NOMO-1 treated with dmso at 0.1 percent for 144 hours (cell line): Measurements from ENCODE around the gene DCAF17.
"Not testable (repeated sequence)": the region's sequence is repeated elsewhere in the genome, so short reads cannot be mapped to it uniquely, and the experiment has no call there.

Source experiments
- DNase-seq: peaks from one replicate; lab custom pipeline; 2025; ENCODE audit not compliant: unreplicated experiment; lab: John Stamatoyannopoulos, UW

DCAF17 gene

GRCh38 chr2:171452773-171453172 lies 18.7 kb downstream of the DCAF17 start:
- no peak for DNase-seq

GRCh38 chr2:171459498-171459897 lies 25.5 kb downstream of the DCAF17 start:
- DNase-seq, result no peak

GRCh38 chr2:171460537-171460936 lies 26.5 kb downstream of the DCAF17 start:
- no peak for DNase-seq

GRCh38 chr2:171469176-171469575 lies 35.1 kb downstream of the DCAF17 start:
- DNase-seq, result no peak

GRCh38 chr2:171470129-171470528 lies 36.1 kb downstream of the DCAF17 start:
- DNase-seq, result no peak

GRCh38 chr2:171475979-171476378 lies 42.0 kb downstream of the DCAF17 start:
- DNase-seq, result no peak

GRCh38 chr2:171478345-171478744 lies 44.3 kb downstream of the DCAF17 start:
- DNase-seq, result no peak

- no peak for DNase-seq
These were observed 45.3 kb downstream of the DCAF17 start for GRCh38 chr2:171479154-171479814.

- DNase-seq, result no peak
These were observed 46.9 kb downstream of the DCAF17 start for GRCh38 chr2:171480908-171481307.

GRCh38 chr2:171482308-171482707 lies 48.3 kb downstream of the DCAF17 start:
- no peak for DNase-seq

- DNase-seq, result no peak
These were observed 48.9 kb downstream of the DCAF17 start for GRCh38 chr2:171482877-171483276.

GRCh38 chr2:171483793-171484192 lies 49.8 kb downstream of the DCAF17 start:
- DNase-seq, result no peak

- DNase-seq, result no peak
These were observed 51.1 kb downstream of the DCAF17 start for GRCh38 chr2:171485116-171485515.

GRCh38 chr2:171487201-171487600 lies 53.2 kb downstream of the DCAF17 start:
- DNase-seq, result no peak

- DNase-seq, result no peak
These were observed 53.8 kb downstream of the DCAF17 start for GRCh38 chr2:171487803-171488259.

GRCh38 chr2:171490577-171490976 lies 56.6 kb downstream of the DCAF17 start:
- no peak for DNase-seq

- DNase-seq, result no peak
These were observed 57.3 kb downstream of the DCAF17 start for GRCh38 chr2:171491292-171491691.

- no peak for DNase-seq
These were observed 58.6 kb downstream of the DCAF17 start for GRCh38 chr2:171492664-171493063.

- DNase-seq, result not testable (repeated sequence)
These were observed 63.6 kb downstream of the DCAF17 start for GRCh38 chr2:171497664-171498063.

- no peak for DNase-seq
These were observed 71.3 kb downstream of the DCAF17 start for GRCh38 chr2:171505374-171505773.

- no peak for DNase-seq
These were observed 76.1 kb downstream of the DCAF17 start for GRCh38 chr2:171509945-171510731.

- no peak for DNase-seq
These were observed 78.0 kb downstream of the DCAF17 start for GRCh38 chr2:171512014-171512413.
